ENCODE results near the gene NAALADL2. TPM values are rescaled to one million over a fixed set of nuclear protein-coding genes. Genes with fewer than 3 reads are reported as not detected.

The NAALADL2 gene
- total and polyA plus RNA-seq, 2 of the 13 experiments (the other 11 are each of a cell fraction or from before 2014, with no cell fraction given), result 0.08 TPM; not detected in 1

GRCh38 chr3:175233957-175234940, 375.1 kb downstream of the NAALADL2 start:
- no peaks in the 10 kb centered on the region for H4K20me1 ChIP-seq (ENCODE audit: insufficient read depth, low read length)
- ChIA-PET POLR2A (no interaction called here), CTCF (ENCODE audit: low intra/inter-chr PET ratio, low total read pairs) (no interaction called here)
- TF ChIP-seq, protein P1, sequence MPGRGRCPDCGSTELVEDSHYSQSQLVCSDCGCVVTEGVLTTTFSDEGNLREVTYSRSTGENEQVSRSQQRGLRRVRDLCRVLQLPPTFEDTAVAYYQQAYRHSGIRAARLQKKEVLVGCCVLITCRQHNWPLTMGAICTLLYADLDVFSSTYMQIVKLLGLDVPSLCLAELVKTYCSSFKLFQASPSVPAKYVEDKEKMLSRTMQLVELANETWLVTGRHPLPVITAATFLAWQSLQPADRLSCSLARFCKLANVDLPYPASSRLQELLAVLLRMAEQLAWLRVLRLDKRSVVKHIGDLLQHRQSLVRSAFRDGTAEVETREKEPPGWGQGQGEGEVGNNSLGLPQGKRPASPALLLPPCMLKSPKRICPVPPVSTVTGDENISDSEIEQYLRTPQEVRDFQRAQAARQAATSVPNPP (CRISPR knock-in tag; IDR thresholded peaks at IDR 0.05), result no peak
- TF ChIP-seq MED13 (CRISPR knock-in tag; IDR thresholded peaks at IDR 0.05), result no peak
- no peak overlapping the region for H3K27ac ChIP-seq (ENCODE audit: extremely low read length, insufficient read depth, low read length)
- no peak overlapping the region for H3K9ac ChIP-seq (ENCODE audit: insufficient read depth, low read depth, low read length)
- H3K79me2 ChIP-seq (ENCODE audit: insufficient read depth, low read length), result no peaks in the 10 kb centered on the region
- no peaks in the 10 kb centered on the region for H3K27me3 ChIP-seq (ENCODE audit: control insufficient read depth in 1 of 2, insufficient read depth in 2 of 2, low read length in 2 of 2)
- H3K4me2 ChIP-seq (ENCODE audit: low read depth, low read length), result no peak overlapping the region
- intact Hi-C loops (cut with micrococcal nuclease; ENCODE audit: unreplicated experiment), result no loop called here
- no peak for FAIRE-seq
- in situ Hi-C loops (cut with HindIII; ENCODE audit: extremely low pct_ligation_motif_present, low pct_unique_long_range_greater_than_20kb), result no loop called here
- no peak for DNase-seq (ENCODE audit: low spot score)
- no peak overlapping the region for H2AFZ ChIP-seq (ENCODE audit: low read length)
- no peak overlapping the region for H3K4me3 ChIP-seq (replicated peaks in 1 of 3; ENCODE audit: insufficient read depth in 1 of 3, low read depth in 2 of 3, low read length in 3 of 3)
- WGBS (ENCODE audit: low lambda C conversion rate), result 1% methylated on average over 3 of the region's 3 CpGs
- H3K36me3 ChIP-seq (replicated peaks in 1 of 2; ENCODE audit: control insufficient read depth in 1 of 2, insufficient read depth in 2 of 2, low read length in 2 of 2), result no peaks in the 10 kb centered on the region
- ATAC-seq, result no peak
- no peaks in the 10 kb centered on the region for H3K4me1 ChIP-seq (ENCODE audit: insufficient read depth, low read length)
- no TSS peak for BruUV-seq (replicated peaks)
- H3K9me3 ChIP-seq (ENCODE audit: low read length), result no peaks in the 10 kb centered on the region

DNA sequence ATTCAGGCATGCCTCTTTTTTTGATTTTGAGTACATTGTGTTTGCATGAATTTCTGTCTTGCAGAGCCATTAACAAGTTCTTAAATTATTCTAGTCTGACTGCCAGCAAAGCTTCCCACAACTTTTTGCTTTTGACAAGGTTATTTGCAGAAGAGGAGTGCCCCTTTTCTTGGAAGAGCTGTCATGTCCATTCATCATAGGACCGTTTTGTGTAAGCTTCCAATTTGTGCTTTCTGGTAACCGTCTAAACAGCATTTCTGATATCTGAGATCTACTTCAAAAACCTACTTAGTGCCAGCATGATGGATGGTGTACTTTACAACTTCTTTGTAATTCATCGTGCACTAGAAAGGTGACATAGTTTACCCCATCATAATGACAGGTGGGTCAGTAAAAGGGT, 379.7 kb downstream of the NAALADL2 start:
- ATAC-seq (no peak), DNase-seq (ENCODE audit: low spot score) (no peak), FAIRE-seq (no peak)
- no peak overlapping the region for H2AFZ ChIP-seq (ENCODE audit: low read length)
- H3K4me1 ChIP-seq (ENCODE audit: insufficient read depth, low read length), result no peaks in the 10 kb centered on the region
- in situ Hi-C loops (cut with HindIII; ENCODE audit: extremely low pct_ligation_motif_present, low pct_unique_long_range_greater_than_20kb) (no loop called here), intact Hi-C loops (cut with micrococcal nuclease; ENCODE audit: unreplicated experiment) (no loop called here)
- no peaks in the 10 kb centered on the region for H3K9me3 ChIP-seq (ENCODE audit: low read length)
- ChIA-PET CTCF (ENCODE audit: low intra/inter-chr PET ratio, low total read pairs) (no interaction called here), POLR2A (no interaction called here)
- H3K4me2 ChIP-seq (ENCODE audit: low read depth, low read length), result no peak overlapping the region
- no peaks in the 10 kb centered on the region for H3K79me2 ChIP-seq (ENCODE audit: insufficient read depth, low read length)
- TF ChIP-seq RFXAP (CRISPR knock-in tag; IDR thresholded peaks at IDR 0.05; ENCODE audit: borderline replicate concordance) (no peak), ZNF503 (CRISPR knock-in tag; IDR thresholded peaks at IDR 0.05) (no peak), GLI4 (CRISPR knock-in tag; IDR thresholded peaks at IDR 0.05; ENCODE audit: borderline replicate concordance) (no peak), ZNF430 (CRISPR knock-in tag; IDR thresholded peaks at IDR 0.05) (no peak)
- TF ChIP-seq, protein P2, sequence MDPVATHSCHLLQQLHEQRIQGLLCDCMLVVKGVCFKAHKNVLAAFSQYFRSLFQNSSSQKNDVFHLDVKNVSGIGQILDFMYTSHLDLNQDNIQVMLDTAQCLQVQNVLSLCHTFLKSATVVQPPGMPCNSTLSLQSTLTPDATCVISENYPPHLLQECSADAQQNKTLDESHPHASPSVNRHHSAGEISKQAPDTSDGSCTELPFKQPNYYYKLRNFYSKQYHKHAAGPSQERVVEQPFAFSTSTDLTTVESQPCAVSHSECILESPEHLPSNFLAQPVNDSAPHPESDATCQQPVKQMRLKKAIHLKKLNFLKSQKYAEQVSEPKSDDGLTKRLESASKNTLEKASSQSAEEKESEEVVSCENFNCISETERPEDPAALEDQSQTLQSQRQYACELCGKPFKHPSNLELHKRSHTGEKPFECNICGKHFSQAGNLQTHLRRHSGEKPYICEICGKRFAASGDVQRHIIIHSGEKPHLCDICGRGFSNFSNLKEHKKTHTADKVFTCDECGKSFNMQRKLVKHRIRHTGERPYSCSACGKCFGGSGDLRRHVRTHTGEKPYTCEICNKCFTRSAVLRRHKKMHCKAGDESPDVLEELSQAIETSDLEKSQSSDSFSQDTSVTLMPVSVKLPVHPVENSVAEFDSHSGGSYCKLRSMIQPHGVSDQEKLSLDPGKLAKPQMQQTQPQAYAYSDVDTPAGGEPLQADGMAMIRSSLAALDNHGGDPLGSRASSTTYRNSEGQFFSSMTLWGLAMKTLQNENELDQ (CRISPR knock-in tag; IDR thresholded peaks at IDR 0.05; ENCODE audit: borderline replicate concordance), result no peak
- TF ChIP-seq, protein P3, sequence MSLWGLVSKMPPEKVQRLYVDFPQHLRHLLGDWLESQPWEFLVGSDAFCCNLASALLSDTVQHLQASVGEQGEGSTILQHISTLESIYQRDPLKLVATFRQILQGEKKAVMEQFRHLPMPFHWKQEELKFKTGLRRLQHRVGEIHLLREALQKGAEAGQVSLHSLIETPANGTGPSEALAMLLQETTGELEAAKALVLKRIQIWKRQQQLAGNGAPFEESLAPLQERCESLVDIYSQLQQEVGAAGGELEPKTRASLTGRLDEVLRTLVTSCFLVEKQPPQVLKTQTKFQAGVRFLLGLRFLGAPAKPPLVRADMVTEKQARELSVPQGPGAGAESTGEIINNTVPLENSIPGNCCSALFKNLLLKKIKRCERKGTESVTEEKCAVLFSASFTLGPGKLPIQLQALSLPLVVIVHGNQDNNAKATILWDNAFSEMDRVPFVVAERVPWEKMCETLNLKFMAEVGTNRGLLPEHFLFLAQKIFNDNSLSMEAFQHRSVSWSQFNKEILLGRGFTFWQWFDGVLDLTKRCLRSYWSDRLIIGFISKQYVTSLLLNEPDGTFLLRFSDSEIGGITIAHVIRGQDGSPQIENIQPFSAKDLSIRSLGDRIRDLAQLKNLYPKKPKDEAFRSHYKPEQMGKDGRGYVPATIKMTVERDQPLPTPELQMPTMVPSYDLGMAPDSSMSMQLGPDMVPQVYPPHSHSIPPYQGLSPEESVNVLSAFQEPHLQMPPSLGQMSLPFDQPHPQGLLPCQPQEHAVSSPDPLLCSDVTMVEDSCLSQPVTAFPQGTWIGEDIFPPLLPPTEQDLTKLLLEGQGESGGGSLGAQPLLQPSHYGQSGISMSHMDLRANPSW (CRISPR knock-in tag; IDR thresholded peaks at IDR 0.05; ENCODE audit: borderline replicate concordance), result no peak
- no peaks in the 10 kb centered on the region for H3K27me3 ChIP-seq (ENCODE audit: control insufficient read depth in 1 of 2, insufficient read depth in 2 of 2, low read length in 2 of 2)
- H3K36me3 ChIP-seq (replicated peaks in 1 of 2; ENCODE audit: control insufficient read depth in 1 of 2, insufficient read depth in 2 of 2, low read length in 2 of 2), result no peaks in the 10 kb centered on the region
- WGBS (ENCODE audit: low lambda C conversion rate), result 1% methylated on average over 3 of the region's 3 CpGs
- no peak overlapping the region for H3K27ac ChIP-seq (ENCODE audit: extremely low read length, insufficient read depth, low read length)
- no peak overlapping the region for H3K4me3 ChIP-seq (replicated peaks in 1 of 3; ENCODE audit: insufficient read depth in 1 of 3, low read depth in 2 of 3, low read length in 3 of 3)
- no peaks in the 10 kb centered on the region for H4K20me1 ChIP-seq (ENCODE audit: insufficient read depth, low read length)
- no peak overlapping the region for H3K9ac ChIP-seq (ENCODE audit: insufficient read depth, low read depth, low read length)
- no TSS peak for BruUV-seq (replicated peaks)
